K562 (cell line): ENCODE measurements around the gene ALDH3B2. TPM values are rescaled to one million over a fixed set of nuclear protein-coding genes. Genes with fewer than 3 reads are reported as not detected.
A peak's percentile ranks its signal among the peaks of the same experiment; 100 is the strongest.

Experiments
- MAZ ChIP-seq, 2 experiments: fragments of 450-650 bp in 1 of 2; sonication (generic) in 1 of 2; formaldehyde crosslinking; IDR thresholded peaks in 1 of 2; conservative IDR thresholded peaks in 1 of 2; 2 replicates each; pipeline versions ENCODE4 v1.4.0 to v1.5.0; 2020; ENCODE audit warnings: mild to moderate bottlenecking in 1 of 2, missing genetic modification reagents in 1 of 2
- RAD21 ChIP-seq, 2 experiments: fragments of 250-450 bp in 1 of 2; fragments of 450-650 bp in 1 of 2; sonication (Bioruptor Pico) in 1 of 2; formaldehyde crosslinking in 1 of 2; IDR thresholded peaks in 1 of 2; conservative IDR thresholded peaks in 1 of 2; 2 replicates each; pipeline versions ENCODE4 v1.4.0 to v1.8.0; 2020 to 2022; ENCODE audit warnings: mild to moderate bottlenecking in 2 of 2, moderate library complexity in 1 of 2
- REST ChIP-seq, 2 experiments: fragments of 450-650 bp; formaldehyde crosslinking in 1 of 2; IDR thresholded peaks; 2 replicates each; pipeline versions ENCODE4 v1.4.0 to v1.6.1; 2014 to 2020; ENCODE audit warnings: mild to moderate bottlenecking in 2 of 2, borderline replicate concordance in 1 of 2, low read depth in 1 of 2
- TSC22D4 ChIP-seq: fragments of 450-650 bp; IDR thresholded peaks from 2 replicates; pipeline ENCODE4 v1.6.1; 2016; ENCODE audit warnings: missing genetic modification characterization, missing biosample characterization, control low read depth
- ZBTB40 ChIP-seq, 2 experiments: fragments of 450-650 bp in 1 of 2; sonication (generic) in 1 of 2; formaldehyde crosslinking in 1 of 2; IDR thresholded peaks; 2 replicates each; pipeline versions ENCODE4 v1.7.1 to v1.9.0; 2016 to 2022; ENCODE audit warnings: inconsistent platforms in 1 of 2, mild to moderate bottlenecking in 1 of 2, missing genetic modification reagents in 1 of 2
- ZNF239 ChIP-seq: fragments of 250-450 bp; sonication (Bioruptor Pico); IDR thresholded peaks from 2 replicates; pipeline ENCODE4 v1.4.0; 2020; ENCODE audit warnings: mild to moderate bottlenecking
- ZNF263 ChIP-seq: sonication (generic); formaldehyde crosslinking; IDR thresholded peaks from 2 replicates; pipeline ENCODE4 v1.8.0; 2022; ENCODE audit warnings: mild to moderate bottlenecking, missing genetic modification reagents, borderline replicate concordance
- polyA plus RNA-seq, 8 experiments: library from polyadenylated mRNA; depleted of rRNA in 4 of 8; stranded (reverse) in 5 of 8; unstranded in 3 of 8; fragments of >200 nt; fragmentation: Nextera tagmentation in 2 of 8; fragmentation: Illumina TruSeq in 1 of 8; extraction: Ambion mirVana in 2 of 8; extraction: Trizol in 1 of 8; gene quantifications; 2 replicates each; pipeline versions ENCODE4 v1.2.1 to v1.2.3, GENCODE V29; 2011 to 2014; ENCODE audit warnings: inconsistent platforms in 1 of 8, missing spikeins in 1 of 8
- total RNA-seq, 7 experiments: library from RNA; depleted of rRNA in 6 of 7; stranded (reverse); fragments of >200 nt in 6 of 7; fragmentation: Illumina TruSeq in 2 of 7; extraction: Trizol in 2 of 7; gene quantifications; 2 replicates each; pipeline versions ENCODE4 v1.2.1 to v1.2.3, GENCODE V29; 2011 to 2021; ENCODE audit warnings: low replicate concordance in 1 of 7

ALDH3B2 gene
- total and polyA plus RNA-seq, 9 of the 15 experiments (the other 6 are each of a cell fraction or from before 2014, with no cell fraction given), result not detected

- TF ChIP-seq REST (IDR thresholded peaks at IDR 0.05; ENCODE audit: borderline replicate concordance) (peak; percentile 53), REST (CRISPR knock-in tag; IDR thresholded peaks at IDR 0.05; ENCODE audit: low read depth) (no peak), ZNF263 (CRISPR knock-in tag) (peak; percentile 55; the same call in 1 of the 2 replicates), RAD21 (CRISPR knock-in tag; conservative IDR thresholded peaks at IDR 0.05 in 1 of 2, IDR thresholded peaks at IDR 0.05 in 1 of 2) (peak; percentile 34 to 57; a peak in 2 of 4 replicates), MAZ (CRISPR knock-in tag; conservative IDR thresholded peaks at IDR 0.05 in 1 of 2, IDR thresholded peaks at IDR 0.05 in 1 of 2) (peak in 1 of 2 experiments; percentile 48; a peak in 1 of 4 replicates), ZBTB40 (IDR thresholded peaks at IDR 0.05) (no peak), ZBTB40 (CRISPR knock-in tag; IDR thresholded peaks at IDR 0.05) (0 out of 2 replicates have a peak, but pooled peaks have one; percentile 45), ZNF239 (no peak), TSC22D4 (tag) (no peak)
Measured at GRCh38 chr11:67640021-67640757, 34.2 kb downstream of the ALDH3B2 start (continued).
